DOHH2 (cell line): ENCODE data around the gene PGD.

Source experiments
- EZH2phosphoT487 ChIP-seq: fragments of 200-600 bp; sonication (generic); IDR thresholded peaks from 2 replicates; pipeline ENCODE4 v1.6.1; 2017; ENCODE audit warnings: borderline replicate concordance, mild to moderate bottlenecking, antibody characterized with exemption, low read length, moderate library complexity, mixed read lengths
- TF ChIP-seq, protein P1 (sequence below): fragments of 200-600 bp; sonication (generic); IDR thresholded peaks from one replicate; pipeline ENCODE4 v1.5.1; 2014; ENCODE audit warnings: antibody characterized with exemption, mild to moderate bottlenecking, low read depth, low read length; ENCODE audit not compliant: poor library complexity, severe bottlenecking

DNA sequence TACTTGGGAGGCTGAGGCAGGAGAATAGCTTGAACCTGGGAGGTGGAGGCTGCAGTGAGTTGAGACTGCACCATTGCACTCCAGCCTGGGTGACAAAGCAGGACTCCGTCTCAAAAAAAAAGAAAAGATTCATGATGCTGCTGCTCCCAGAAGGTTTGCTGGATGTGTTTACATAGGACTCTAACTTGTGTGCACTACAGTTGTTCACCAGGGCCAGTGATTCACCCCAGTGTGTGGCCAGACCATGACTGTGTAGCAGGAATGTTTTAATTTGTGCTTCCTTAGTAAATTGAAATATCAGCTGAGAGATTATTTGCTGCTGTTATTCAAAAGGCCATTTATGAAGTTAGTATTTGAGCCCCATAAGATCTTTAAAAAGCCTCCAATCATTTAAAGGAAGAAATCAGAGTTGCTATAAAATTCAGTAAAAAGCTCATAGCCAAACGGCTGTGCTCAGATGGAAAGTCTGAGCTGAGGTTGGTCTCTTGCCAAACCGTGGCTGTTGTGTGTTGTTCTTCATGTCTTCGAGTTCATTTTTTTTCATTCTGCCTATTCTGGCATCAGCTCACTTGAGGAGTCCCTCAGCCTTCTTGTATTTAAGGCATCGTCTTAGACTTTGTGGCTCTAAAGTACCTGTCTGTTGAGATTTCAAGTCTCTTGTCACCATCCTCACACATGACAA lies 18.1 kb upstream of the PGD start:
- no peak for TF ChIP-seq EZH2phosphoT487
- TF ChIP-seq, protein P1, sequence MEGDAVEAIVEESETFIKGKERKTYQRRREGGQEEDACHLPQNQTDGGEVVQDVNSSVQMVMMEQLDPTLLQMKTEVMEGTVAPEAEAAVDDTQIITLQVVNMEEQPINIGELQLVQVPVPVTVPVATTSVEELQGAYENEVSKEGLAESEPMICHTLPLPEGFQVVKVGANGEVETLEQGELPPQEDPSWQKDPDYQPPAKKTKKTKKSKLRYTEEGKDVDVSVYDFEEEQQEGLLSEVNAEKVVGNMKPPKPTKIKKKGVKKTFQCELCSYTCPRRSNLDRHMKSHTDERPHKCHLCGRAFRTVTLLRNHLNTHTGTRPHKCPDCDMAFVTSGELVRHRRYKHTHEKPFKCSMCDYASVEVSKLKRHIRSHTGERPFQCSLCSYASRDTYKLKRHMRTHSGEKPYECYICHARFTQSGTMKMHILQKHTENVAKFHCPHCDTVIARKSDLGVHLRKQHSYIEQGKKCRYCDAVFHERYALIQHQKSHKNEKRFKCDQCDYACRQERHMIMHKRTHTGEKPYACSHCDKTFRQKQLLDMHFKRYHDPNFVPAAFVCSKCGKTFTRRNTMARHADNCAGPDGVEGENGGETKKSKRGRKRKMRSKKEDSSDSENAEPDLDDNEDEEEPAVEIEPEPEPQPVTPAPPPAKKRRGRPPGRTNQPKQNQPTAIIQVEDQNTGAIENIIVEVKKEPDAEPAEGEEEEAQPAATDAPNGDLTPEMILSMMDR, result no peak
